HG02884 (cell line): ENCODE measurements around the gene EIF2B1.
"Not testable (repeated sequence)": the region's sequence is repeated elsewhere in the genome, so short reads cannot be mapped to it uniquely, and the experiment has no call there.

ENCODE experiments used
- ATAC-seq: cut with Tn5 transposase; IDR thresholded peaks from one replicate; pipeline ENCODE4 v1.9.1; 2021; ENCODE audit warnings: mild to moderate bottlenecking, moderate library complexity; ENCODE audit not compliant: unreplicated experiment

Gene EIF2B1

DNA sequence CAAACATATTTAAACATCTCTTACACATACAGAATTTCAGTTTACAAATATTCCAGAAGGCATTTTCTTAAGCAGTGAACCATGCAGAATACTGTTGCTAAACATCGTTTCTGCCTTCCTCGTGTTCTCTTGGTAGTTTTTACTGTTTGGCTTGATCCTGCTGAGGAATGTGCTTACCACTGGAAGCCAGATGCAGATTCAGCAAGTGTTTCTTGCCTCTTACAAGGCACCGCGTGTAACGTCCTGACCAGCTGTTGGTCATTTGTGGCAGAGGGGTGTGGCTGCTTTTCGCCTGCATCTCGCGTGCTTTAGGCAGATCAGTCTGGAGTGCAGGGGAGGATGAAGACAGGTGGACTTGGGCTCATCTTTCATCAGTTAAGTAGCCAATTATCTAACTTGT, 12.4 kb downstream of the EIF2B1 start:
- ATAC-seq: no peak

DNA sequence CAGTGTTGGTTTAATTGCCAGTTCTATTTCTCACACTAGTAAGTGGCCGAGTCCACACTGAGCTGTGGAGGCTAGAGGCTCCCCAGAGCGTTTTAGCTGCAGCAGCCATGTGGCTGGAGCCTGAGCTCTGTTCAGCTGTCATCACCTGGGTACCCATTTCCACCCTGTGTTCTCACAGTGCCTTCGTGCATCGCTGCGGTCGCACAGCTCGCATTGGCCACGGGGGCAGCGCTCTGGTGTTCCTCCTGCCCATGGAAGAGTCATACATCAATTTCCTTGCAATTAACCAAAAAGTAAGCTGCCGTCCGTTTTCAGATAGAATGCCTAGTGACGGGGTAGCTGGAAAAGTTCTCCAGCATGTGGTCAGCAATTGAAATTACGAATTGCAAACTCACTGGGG, 15.9 kb downstream of the EIF2B1 start:
- no peak for ATAC-seq

DNA sequence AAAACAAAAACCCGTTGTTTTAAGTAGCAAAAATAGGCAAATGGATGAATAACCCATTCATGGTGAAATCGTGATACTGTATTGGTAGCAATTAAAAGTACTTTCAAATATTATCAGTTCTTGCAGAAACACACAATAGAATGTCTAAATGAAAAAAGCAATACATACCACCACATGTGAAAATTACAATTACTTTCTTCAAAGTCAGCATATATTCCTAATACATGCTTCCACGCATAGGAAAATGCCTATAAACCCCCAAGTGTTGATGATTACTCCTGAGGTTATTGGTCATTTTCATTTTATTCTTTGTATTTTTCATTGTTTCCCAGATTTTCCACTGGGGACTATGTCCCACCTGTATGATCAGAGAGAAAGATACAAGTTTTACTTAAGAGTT, 16.3 kb downstream of the EIF2B1 start:
- no peak for ATAC-seq

DNA sequence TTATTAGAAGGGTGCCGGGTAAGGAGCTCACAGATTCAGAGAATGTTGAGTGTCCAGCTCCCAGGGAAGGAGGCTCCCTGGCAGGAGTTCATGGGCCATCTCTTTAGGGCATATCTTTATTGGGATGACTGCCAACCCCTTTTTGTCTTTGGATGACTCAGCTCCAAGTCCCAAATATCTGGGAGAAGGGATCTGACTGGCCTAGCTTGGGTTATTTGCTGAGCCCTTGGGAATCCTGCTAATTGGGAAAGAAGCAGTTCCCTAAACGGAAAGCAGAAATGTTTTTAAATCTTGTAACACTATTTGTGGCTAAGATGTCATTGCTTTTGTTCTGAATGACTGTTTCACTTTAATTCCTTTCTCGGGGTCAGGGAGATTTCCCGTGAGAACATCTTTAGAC, 19.0 kb downstream of the EIF2B1 start:
- no peak for ATAC-seq

DNA sequence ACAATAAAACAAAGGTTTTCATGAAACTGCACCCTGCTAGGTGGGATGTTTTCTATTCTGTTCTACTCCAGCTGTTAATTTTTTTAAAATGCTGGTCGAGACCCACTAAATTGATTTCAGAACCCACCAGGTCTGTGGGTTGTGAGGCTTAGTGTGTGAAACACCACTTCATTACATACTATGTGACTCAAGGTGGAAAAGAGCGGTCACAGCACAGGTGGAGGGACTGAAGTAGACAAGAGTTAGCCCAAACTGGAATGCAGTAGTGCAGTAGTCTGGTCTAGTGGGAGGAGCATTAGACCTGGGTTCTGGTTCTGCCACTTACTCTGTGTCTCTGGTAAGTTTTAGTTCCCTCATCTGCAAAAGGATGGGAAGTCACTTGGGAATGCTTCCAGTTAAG, 19.4 kb downstream of the EIF2B1 start:
- no peak for ATAC-seq

DNA sequence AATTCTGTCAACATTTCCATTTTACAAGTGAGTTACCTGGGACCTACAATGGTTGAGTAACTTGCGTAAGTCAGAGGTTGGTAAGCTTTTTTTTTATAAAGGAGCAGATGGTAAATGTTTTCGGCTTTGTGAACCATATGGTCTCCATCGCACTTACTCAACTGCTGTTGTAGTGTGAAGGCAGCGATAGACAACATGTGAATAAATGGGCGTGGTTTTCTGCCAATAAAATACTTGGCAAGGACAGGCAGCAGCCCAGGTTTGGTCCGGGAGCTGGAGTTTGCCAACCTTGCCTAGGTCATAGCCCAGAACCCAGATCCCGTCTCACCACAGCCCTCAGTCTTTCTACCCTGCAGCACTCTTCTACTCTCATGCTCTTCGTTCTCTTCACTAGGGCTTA, 25.3 kb downstream of the EIF2B1 start:
- ATAC-seq: no peak

DNA sequence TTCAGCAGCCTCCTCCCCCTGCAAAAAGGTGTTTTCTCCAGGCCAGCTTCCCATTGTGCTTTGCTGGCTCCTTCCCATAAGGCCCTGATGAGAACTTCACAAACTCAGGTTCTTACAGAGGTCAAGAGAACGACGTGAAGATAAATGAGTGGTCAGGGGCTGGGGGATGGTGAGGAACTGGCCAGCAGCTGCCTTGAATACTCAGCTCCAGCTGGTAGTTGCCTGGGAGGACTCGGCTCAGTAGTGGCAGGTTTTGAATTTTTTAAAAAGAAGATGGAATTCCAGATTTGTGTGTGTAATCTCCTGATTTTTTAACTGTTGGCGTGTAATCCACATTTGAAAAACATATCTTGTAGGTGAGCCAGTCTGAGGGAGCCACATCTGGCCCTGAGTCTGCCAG, 25.7 kb downstream of the EIF2B1 start:
- ATAC-seq: no peak

DNA sequence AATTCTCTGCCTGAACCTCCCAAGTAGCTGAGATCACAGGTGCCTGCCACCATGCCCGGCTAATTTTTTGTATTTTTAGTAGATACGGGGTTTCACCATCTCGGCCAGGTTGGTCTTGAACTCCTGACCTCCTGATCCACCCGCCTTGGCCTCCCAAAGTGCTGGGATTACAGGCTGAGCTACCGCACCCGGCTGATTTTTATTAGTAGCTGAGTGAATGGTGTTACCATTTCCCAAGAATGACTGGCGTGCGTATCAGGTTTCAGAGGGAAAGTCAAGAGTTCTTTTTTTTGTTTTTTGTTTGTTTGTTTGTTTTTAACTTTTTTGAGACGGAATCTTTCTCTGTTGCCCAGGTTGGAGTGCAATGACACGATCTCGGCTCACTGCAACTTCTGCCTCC, 30.0 kb downstream of the EIF2B1 start:
- not testable (repeated sequence) for ATAC-seq

DNA sequence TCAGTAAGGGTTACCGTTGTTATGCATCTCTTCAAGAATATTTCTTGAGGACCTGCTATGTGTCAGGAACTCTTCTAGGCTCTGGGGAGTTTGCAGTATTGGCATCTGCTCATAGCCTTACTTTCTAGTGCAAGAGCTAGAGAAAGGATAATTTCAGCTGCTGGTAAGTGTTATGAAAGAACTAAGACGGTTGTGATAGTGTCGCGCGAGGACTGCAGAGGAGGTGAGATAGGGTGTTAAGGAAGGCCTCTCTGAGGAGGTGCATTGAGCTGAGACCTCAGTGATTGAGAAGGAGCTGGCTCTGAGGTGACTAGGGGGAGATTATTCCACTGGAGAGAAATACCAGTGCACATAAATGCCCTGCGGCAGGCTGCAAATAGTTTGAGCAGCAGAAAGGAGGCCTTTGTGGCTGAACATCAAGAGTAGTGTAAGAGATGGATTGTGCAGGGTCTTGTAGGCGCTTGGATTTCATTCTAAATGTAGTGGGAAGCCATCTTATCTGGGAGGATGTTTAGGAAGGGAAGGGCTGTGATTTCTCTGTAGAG, 30.8 kb downstream of the EIF2B1 start:
- ATAC-seq: no peak

DNA sequence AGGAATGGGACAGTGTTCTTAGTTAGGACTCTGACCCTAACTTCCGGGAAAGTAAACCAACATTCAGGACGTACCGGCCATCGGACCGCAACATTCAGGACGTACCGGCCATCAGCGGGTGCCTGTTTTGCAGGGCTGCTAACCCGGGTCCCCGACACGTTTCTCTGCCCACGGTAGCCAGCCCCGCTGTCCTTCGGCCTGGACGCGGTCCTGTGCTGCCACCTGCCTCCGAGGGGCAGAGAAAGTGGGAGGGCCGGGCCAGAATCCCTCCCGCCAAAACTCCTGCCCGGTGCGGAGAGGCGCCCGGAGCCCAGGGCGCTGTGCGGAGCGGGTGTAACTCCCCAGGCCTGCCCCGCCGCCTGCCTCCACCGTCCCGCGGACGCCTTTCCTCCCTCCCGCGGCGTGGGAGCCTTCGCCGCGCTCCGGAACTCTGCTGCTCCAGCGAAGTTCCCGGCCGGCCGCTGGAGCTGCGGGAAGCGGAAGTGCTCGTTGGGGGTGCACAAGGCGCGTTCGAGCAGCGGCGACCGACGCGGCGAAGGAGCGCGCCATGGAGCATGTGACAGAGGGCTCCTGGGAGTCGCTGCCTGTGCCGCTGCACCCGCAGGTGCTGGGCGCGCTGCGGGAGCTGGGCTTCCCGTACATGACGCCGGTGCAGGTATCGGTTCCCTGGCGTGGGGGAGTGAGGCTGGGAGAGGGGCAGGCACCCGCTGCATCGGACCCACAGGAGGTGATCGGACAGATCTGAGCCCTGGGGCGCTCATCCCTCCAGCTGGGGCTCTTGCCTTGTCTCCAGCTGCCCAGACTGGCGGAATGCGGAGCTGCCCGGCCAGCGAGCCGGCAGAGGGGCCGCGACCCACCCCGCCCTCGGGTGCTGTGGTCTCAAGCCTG, 31.6 kb downstream of the EIF2B1 start, which contains the start of gene DDX55:
DDX55 (plus strand) TSS at position 498 of the 888 bp plus-strand sequence; CDS start at position 548, 50 bp downstream.
- ATAC-seq: peak; percentile 74

DNA sequence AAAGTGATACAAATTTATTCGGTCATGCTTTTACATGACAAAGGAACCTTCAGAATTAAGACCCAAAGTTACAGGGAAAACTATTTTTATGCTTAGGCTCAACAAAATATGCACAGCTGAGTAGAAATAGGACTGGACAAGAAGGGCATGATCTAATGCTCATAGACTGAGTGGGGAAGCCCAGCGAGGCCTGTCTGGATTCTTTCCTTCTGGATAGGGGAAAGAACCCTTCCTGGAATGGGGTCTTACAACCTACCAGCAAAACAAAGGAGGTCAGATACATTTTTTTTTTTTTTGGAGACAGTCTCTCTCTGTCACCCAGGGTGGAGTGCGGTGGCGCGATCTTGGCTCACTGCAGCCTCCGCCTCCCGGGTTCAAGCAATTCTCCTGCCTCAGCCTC, 33.8 kb downstream of the EIF2B1 start:
- no peak for ATAC-seq

DNA sequence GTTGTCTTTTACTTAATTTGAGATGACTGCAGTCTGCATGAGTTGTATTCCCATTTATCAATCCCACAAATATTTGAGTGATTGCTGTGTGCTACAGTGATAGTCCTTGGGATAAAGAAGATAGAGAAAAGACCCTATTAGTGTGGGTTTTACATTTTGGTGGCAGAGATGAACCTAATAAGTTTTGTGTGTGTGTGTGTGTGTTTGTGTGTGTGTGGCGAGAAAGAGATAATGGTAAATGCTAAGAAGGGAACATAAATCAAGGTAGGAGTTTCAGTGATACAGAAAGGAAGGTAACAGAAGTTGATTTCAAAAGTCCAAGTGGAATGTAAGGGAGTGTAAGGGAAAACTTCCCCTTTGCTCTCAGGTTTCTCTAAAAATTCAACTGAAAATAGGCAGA, 34.2 kb downstream of the EIF2B1 start:
- no peak for ATAC-seq

DNA sequence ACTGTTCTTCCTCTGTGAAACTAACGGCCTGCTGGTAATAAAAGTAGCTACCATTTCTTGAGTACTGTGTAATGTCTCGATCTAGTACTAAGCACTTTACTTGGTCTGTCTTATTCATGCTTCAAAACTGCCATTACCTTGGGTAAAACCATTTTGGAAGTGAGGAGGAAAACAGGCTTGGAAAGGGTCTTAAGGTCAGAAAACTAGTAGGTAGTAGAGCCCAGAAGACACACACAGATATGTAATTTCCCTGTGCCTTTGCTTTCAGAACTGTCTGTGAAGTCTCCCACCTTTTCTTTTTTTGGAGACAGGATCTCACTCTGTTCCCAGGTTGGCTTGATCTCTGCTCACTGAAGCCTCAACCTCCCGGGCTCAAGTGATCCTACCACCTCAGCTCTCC, 35.0 kb downstream of the EIF2B1 start:
- ATAC-seq: no peak

DNA sequence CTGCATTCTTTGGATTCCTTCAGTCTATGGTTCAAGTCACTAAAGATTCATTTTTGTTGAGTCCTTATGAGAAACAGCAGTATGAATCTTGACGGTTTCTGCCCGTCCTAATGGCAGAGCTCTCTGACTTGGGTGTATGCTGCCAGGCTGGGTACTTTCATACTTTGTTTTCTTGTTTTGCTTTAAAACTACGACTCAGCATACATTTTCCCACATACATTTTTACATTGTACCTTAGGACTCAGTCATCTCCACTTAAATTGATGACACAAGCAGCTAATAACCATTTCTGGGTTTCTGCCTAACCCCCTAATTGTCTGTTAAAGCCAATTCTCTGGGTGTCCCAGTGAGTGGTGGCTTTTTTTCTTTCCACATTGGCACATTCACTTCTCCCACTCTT, 36.4 kb downstream of the EIF2B1 start:
- ATAC-seq: no peak

DNA sequence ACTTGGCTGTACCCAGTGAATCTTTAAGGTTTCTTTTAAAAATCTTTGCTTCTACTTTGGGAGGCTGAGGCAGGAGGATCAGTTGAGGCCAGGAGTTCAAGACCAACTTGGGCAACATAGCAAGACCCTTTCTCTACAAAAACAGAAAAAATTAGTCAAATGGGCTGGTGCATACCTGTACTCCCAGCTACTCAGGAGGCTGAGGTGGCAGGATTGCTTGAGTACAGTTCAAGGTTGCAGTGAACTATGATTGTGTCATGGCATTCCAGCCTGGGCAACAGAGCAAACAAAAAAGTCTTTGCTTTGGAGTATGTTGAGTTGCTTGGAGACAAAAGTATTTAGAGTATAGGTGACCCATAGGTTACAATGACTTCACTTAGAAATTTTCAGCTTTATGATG, 37.8 kb downstream of the EIF2B1 start:
- no peak for ATAC-seq

DNA sequence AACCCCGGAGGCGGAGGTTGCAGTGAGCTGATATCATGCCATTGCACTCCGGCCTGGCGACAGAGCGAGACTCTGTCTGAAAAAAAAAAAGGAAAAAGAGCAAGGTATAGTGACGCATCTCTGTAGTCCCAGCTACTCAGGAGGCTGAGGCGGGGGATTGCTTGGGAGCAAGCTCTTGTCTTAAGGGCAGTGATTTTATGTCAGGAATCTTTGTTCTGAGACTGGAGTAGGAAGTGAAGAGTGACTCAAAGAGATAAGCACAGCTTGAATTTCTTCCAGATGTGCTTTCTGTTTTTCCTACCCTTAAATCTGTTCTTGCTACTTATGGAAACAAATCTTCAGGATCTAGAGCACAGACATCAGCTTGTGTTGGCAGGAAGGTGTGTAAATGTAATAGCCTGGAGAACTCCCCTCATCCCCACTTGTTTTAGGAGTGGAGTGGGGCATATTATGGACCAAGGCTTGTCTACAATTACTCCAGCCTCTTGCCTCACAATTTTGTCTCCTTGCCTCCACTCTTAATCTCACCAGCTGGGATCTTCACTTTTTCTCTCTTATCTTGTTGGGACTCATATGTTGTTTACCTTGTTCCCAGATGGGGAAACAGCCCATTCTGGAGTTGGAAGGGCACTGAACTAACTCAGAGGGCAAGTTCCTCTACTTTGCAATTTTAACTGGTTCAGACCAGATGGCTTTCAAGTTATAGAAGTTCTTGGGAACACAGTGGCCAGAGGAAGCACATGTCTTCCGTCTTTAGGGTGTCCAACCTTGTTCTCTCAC, 41.6 kb downstream of the EIF2B1 start:
- ATAC-seq: no peak

DNA sequence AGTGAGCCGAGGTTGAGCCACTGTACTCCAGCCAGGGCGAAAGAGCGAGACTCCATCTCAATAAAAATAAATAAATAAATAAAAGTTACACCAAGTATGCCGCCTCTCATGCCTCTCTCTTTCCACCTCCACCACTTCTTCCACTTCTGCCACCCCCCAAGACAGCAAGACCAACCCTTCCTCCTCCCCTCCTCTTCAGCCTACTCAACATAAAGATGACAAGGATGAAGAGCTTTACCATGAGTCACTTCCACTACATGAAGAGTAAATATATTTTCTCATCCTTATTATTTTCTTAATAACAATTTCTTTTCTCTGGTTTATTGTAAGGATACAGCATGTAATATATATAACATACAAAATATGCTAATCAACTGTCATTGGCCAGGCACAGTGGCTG, 52.7 kb downstream of the EIF2B1 start:
- ATAC-seq: no peak

DNA sequence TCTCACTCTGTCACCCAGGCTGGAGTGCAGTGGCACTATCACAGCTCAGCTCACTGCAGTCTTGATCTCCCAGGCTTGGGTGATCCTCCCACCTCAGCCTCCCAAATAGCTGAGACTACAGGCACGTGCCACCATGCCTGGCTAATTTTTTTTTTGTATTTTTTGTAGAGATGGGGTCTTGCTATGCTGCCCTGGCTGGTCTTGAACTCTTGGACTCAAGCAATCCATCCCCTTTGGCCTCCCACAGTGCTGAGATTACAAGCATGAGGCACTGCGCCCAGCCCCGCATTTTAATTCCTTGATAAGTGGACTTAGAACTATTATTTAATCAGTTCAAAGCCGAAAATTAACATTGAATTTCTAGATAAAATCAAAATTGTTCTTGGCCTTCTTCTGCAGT, 54.7 kb downstream of the EIF2B1 start:
- not testable (repeated sequence) for ATAC-seq

DNA sequence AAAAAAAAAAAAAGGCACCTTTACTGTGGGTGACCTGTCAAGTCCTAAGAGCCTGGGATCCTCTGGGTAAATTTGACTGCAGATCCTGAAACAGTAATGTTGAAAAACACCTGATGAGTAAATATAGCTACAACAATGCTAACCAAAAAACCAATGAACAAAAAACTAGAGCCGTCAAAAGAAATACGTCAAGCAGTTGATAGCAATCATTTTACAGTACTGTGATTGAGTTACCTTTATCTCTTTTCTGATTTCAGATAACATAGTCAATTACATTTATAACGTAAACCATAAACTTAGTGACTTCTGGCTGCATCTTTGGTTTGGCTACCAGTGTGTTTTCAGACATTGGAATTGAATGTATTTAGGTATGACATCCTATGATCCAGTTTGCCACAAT, 55.2 kb downstream of the EIF2B1 start:
- ATAC-seq: no peak

DNA sequence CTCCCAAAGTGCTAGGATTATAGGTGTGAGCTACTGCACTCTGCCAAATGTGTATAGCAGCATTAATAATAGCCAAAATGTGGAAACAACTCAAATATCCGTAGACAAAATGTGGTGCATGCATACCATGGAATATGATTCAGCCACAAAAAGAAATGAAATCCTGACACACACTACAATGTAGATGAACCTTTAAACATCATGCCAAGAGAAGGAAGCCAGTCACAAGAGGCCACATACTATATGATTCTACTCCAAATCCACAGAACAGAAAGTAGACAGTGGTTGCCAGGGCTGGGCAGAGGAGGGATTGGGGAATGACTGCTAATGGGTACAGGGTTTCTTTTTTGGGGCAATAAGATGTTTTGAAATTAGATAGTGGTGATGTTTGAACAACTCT, 56.9 kb downstream of the EIF2B1 start:
- no peak for ATAC-seq

DNA sequence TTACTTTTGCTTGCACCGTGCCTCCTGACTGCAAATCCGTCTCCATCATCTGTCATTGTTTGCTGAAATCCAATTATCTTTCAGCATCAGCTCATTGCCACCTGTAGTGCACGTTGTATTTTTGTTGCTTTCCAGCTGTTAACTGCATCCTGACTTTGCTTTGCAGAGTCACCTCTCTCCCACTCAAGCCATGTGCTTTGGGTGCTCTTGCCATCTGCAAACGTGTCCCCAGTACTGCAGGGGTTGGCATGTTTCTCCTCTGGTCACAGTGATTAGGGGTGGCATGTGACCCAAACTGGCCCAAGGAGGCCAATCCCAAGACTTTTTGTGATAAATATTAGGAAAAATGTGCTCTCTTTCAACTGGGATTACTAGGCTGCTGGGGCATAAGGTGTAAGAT, 59.6 kb downstream of the EIF2B1 start:
- ATAC-seq: no peak

DNA sequence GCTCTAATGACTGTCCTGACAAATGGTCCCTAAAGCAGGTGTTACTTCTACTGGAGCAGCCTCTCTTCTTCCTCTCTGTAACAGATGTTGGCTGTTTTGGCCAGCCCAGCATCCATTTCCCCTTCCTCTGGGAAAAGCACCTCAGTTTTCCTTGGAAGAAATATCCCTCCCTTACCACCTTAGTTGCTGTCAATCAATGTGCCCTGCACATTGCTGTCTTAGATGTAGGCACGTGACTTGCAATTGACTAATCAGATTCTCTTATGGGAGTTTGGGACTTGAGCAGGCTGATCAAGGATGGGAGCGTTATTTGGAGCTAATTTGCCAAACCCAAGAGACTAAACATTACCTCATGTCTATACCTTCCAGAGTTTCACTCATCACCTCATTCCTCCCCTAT, 61.1 kb downstream of the EIF2B1 start:
- ATAC-seq: no peak
